NK-92 (cell line): ENCODE measurements around the gene HOXA3.

Experiments used
- DNase-seq: peaks from one replicate; lab custom pipeline; 2025; ENCODE audit not compliant: unreplicated experiment; lab: John Stamatoyannopoulos, UW

HOXA3 gene

GRCh38 chr7:27106181-27106900, 46.0 kb downstream of the HOXA3 start:
- no peak for DNase-seq

- no peak for DNase-seq
These were observed 46.9 kb downstream of the HOXA3 start for GRCh38 chr7:27105301-27106031.

- no peak for DNase-seq
These were observed 47.9 kb downstream of the HOXA3 start for GRCh38 chr7:27104341-27105058.

- DNase-seq, result no peak
These were observed 48.7 kb downstream of the HOXA3 start for GRCh38 chr7:27103489-27104226.

- DNase-seq, result no peak
These were observed 49.6 kb downstream of the HOXA3 start, which contains the start of gene HOXA2 for GRCh38 chr7:27102581-27103442. HOXA2 (minus strand) TSS chr7:27102683; CDS start chr7:27102500, 183 bp downstream.

GRCh38 chr7:27101957-27102580, 50.3 kb downstream of the HOXA3 start:
- no peak for DNase-seq

GRCh38 chr7:27101171-27101956, 51.0 kb downstream of the HOXA3 start:
- no peak for DNase-seq

GRCh38 chr7:27100694-27101170, 51.7 kb downstream of the HOXA3 start:
- DNase-seq, result no peak

- no peak for DNase-seq
These were observed 52.7 kb downstream of the HOXA3 start for GRCh38 chr7:27099453-27100370.

GRCh38 chr7:27098578-27099451, 53.6 kb downstream of the HOXA3 start:
- no peak for DNase-seq

- no peak for DNase-seq
These were observed 54.5 kb downstream of the HOXA3 start for GRCh38 chr7:27097686-27098577.

- no peak for DNase-seq
These were observed 55.4 kb downstream of the HOXA3 start for GRCh38 chr7:27096768-27097514.

GRCh38 chr7:27095897-27096767, 56.3 kb downstream of the HOXA3 start, which contains the start of gene HOXA1:
HOXA1 (minus strand) TSS chr7:27096000; CDS start chr7:27095912, 88 bp downstream.
- DNase-seq, result no peak
